GM19351 (cell line): ENCODE data around the gene NUDT12.
A peak's percentile ranks its signal among the peaks of the same experiment; 100 is the strongest.

Experiments used
- ATAC-seq: cut with Tn5 transposase; IDR thresholded peaks from one replicate; pipeline ENCODE4 v1.9.1; 2021; ENCODE audit warnings: mild to moderate bottlenecking, moderate library complexity; ENCODE audit not compliant: unreplicated experiment

NUDT12 gene

DNA sequence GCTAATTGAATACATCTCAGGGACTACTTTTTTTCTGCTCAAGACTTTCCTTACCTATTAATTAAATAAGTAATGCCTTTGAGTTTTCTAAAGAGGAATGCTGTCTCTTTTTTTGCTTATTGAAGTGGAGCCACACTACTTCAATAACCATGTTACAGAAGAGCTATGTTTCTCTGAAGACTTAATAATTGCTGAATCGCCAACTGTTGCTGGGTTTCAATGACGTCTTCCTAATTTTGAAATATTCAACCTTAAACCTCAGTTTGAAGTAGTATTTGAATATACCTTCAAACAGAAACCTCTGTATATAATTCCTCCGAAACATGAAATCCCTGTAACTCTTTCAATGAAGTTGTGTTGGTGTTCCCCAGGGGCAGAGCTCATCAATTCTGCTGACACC is 21.0 kb downstream of the NUDT12 start:
- ATAC-seq, result no peak

- ATAC-seq, result peak; percentile 53
Measured at GRCh38 chr5:103541114-103541513, 21.5 kb downstream of the NUDT12 start.

GRCh38 chr5:103539376-103540330 is 22.9 kb downstream of the NUDT12 start:
- ATAC-seq, result no peak

DNA sequence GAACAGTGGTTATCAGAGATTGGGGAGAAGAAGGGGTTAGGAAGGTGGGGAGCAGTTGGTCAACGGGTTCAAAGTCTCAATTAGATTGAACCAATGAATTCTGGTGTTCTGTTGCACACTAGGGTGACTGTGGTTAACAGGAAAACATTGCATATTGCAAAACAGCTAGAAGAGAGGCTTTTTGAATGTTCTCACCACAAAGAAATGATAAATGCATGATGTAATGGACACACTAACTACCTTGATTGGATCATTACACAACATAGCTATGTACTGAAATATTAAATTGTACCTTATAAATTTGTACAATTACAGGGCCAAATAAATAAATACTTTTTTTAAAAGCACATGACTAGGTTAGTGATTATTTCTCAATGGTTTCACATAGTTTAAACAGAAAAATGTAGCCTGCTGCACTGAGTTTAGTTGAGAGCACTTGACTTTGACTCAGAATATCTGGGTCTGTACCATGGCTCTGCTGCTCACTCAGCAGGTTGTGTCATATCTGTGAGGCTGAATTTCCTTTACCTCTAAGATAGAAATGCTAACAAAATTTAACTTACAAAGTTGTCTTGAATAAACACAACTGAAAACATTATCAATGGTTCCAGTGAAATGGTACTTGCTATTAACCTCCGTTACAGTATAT is 30.4 kb downstream of the NUDT12 start:
- ATAC-seq, result no peak

GRCh38 chr5:103526164-103526915 is 36.2 kb downstream of the NUDT12 start:
- no peak for ATAC-seq

DNA sequence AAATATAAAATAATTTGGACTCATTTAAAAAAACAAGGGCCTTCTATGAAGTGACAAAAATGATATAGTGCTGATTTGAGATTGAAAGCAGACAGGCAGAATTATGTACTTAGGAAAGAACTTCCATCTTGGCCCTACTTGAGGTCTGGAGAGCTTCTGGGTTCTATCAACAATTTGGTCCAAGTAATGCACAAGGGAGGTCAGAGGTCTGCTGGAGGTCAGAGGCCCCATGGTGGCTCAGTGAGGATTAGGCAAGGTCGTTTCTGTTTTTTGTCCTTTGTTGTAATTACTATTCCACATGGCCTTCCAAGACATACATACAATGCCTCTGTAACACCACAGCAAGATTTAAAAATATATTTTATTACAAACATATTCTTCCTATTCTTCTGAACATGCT is 37.2 kb downstream of the NUDT12 start:
- no peak for ATAC-seq

DNA sequence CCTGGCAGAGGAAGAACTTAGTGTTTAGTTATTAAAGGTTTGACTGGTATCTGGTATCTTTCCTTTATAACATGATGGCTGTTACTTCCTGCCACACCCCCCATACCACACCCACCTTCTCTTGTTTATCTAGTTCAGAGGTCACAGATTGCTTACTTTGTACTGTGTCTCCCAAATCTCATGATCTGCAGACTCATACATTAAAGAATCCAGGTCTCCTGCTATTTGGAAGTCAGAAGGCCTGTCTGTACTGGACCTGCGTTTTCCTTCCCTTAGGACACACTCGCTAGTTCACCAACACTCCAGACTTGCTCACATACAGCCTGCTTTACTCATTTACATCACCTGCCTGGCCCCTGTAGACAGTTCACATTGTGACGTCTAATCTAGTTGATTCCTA is 39.3 kb downstream of the NUDT12 start:
- ATAC-seq, result no peak

GRCh38 chr5:103522586-103522985 is 40.0 kb downstream of the NUDT12 start:
- no peak for ATAC-seq

GRCh38 chr5:103519550-103519949 is 43.0 kb downstream of the NUDT12 start:
- no peak for ATAC-seq

- ATAC-seq, result no peak
Measured at GRCh38 chr5:103514371-103514770, 48.2 kb downstream of the NUDT12 start.

DNA sequence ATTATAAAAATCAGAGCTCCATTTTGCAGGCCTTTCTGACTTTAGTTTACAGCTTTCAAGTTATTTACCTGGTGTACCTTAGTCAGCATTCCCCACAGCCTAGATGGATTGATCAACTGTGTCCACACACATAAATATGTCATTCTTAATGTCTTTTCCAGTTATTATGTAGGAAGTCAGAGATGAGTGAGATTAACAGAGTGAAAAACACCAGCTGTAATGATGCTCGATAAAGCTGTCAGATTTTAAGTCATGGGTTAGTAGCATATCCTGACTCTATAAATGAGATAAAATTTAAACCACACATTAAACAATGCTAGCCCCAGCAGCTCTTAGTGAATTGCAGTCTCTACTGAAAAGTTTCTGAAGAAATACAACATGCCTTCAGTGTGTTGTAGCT is 48.9 kb downstream of the NUDT12 start:
- no peak for ATAC-seq

- no peak for ATAC-seq
Measured at GRCh38 chr5:103512500-103512899, 50.1 kb downstream of the NUDT12 start.

- no peak for ATAC-seq
Measured at GRCh38 chr5:103511554-103511885, 51.1 kb downstream of the NUDT12 start.

DNA sequence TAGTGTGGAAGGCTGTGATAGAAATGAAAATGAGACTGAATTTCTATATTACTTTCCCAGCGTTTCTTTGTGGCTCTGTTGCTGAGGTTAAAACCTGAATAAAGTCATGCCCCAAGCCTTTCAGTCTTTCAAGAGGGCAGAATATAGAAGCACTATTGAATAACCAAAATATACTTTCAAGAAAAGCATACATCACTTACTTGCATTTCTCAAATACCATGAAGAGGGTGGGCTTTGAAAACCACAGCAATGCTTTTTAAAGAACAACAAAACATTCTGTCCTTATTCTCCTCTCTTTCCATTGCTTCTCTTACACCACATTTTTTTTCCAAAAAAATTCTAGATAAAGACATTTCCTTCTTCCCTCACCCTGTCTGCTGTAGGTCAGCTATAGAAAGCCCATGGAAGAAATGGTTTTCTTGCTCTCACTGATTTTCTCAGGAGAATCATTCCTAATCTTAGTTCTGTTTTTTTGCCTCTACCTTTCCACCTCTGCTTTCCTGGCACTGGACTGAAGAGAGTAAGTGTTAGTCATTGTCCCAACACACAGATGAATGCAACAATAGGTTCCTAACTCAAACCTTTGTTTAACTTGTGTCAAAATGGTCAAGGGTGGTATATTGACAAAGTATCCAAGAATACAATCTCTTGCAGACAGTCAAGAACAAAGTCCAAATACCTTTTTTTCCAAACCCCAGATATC is 51.6 kb downstream of the NUDT12 start:
- ATAC-seq, result no peak

DNA sequence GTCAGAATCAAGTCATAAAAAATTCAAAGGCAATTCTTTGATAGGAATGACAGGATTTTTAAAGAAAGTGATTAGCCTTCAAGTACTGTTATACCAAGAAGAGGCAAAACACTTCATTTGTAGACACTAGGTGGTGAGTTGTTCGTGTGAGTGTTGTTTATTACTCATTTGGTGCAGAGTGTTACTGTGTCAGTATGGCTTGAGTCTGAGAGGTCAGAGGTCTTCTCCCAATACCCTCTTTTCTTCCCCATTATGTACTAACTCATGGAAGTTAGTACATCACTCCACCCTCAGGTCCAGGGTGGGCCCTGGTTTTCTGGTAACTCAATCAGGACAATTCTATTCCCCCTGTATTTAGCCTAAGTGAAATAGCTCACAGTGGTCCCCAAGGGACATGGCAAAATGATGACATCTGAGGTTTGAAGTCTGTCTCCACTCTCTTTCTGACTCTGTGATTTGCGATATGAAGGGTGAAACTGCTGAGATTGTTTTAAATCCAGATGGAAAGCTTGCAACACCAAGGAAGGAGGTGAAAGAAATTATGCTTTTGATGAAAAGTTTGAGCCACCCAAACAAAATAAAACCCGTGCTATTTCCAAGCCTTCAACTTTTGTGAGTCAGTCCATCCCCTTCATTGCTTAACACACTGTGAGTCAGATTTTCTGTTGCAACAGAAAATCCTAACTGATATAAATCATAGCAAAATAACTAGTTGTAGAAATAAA is 56.8 kb downstream of the NUDT12 start:
- ATAC-seq, result no peak

DNA sequence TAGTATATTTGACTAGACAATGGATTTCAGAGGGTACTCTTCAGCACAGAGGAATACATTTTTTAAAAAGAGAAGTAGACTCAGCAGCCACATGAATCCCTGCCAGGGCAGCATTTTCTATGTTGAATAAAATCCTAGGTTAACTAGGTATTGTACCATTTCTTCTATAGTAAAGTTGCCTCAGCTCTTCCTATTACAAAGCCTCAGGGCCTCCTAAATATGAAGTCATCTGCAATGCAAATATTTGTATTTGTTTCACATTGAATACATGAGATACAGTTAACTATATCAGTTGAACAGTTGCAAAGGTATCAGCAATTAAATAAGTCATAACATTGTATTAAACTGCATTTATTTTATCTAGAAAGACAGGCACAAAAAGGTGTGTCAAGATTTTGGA is 59.5 kb downstream of the NUDT12 start:
- ATAC-seq, result no peak

- no peak for ATAC-seq
Measured at GRCh38 chr5:103502662-103503061, 59.9 kb downstream of the NUDT12 start.
